Activated naive CD8-positive, alpha-beta T cell treated with anti-CD3 and anti-CD28 coated beads, Interleukin-2, amount 50 U/mL, for 24 hours (primary cell): ENCODE results near the gene ANLN.

Experiments used
- ATAC-seq: fragments of 150-1000 bp; cut with Tn5 transposase; one replicate; pipeline ENCODE4 v1.10.0; 2021
- DNase-seq: peaks from one replicate; pipeline ENCODE4 v3.0.0; 2021
- H3K27ac Mint-ChIP-seq: one replicate; pipeline ENCODE4 v1.8.0; 2021; ENCODE audit warnings: mild to moderate bottlenecking, mixed read lengths
- H3K27me3 Mint-ChIP-seq: one replicate; pipeline ENCODE4 v1.8.0; 2021; ENCODE audit warnings: mixed read lengths
- H3K36me3 Mint-ChIP-seq: one replicate; pipeline ENCODE4 v1.8.0; 2021; ENCODE audit warnings: low read depth, mixed read lengths
- H3K4me1 Mint-ChIP-seq: one replicate; pipeline ENCODE4 v1.8.0; 2021; ENCODE audit warnings: mixed read lengths
- H3K4me3 Mint-ChIP-seq: one replicate; pipeline ENCODE4 v1.8.0; 2021; ENCODE audit warnings: mild to moderate bottlenecking, moderate library complexity, mixed read lengths
- H3K9me3 Mint-ChIP-seq: one replicate; pipeline ENCODE4 v1.8.0; 2021; ENCODE audit warnings: mixed read lengths

The ANLN gene

DNA sequence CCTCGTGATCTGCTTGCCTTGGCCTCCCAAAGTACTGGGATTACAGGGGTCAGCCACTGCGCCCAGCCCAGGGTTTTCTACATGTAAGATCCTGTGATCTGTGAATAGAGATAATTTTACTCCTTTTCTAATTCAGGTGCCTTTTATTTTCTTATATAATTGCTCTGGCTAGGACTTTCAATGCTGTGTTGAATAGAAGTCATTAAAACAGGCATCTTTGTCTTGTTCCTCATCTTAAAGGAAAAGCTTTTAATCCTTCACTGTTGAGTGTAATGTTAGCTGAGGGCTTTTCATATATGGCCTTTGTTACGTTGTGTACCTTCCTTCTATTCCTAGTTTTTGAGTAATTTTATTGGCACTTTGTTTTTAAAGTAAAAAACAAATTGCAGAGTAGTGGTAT, 26.6 kb downstream of the ANLN start:
- no peaks in the 10 kb centered on the region for H3K4me1 Mint-ChIP-seq

DNA sequence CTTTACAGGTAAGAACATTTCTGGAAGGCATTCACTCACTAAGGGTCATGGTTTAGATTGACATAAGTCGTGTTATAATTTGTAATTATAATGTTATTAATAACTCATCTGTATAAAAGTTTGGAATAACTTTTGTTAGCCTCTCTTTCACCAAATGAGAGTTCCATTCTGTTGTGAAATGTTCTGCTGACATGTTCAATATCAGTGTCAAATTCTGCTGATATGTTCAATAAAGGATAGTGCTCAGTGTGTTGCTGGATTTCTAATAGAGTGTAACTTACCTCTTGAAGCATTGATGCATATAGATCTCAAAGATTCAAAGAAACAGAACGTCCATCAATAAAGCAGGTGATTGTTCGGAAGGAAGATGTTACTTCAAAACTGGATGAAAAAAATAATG, 30.6 kb downstream of the ANLN start:
- no peak for ATAC-seq
- H3K9me3 Mint-ChIP-seq: no peaks in the 10 kb centered on the region
- no peak for DNase-seq
- no peak overlapping the region for H3K4me3 Mint-ChIP-seq
- H3K36me3 Mint-ChIP-seq: peaks cover 51% of the 10 kb centered on the region
- H3K4me1 Mint-ChIP-seq: no peaks in the 10 kb centered on the region
- H3K27ac Mint-ChIP-seq: no peak overlapping the region
- H3K27me3 Mint-ChIP-seq: no peaks in the 10 kb centered on the region

More for the DNA sequence above, 26.6 kb downstream of the ANLN start:
- Mint-ChIP-seq H3K9me3 (no peaks in the 10 kb centered on the region), H3K27ac (no peak overlapping the region), H3K27me3 (no peaks in the 10 kb centered on the region), H3K36me3 (peaks cover 32% of the 10 kb centered on the region), H3K4me3 (no peak overlapping the region)
- no peak for DNase-seq
- no peak for ATAC-seq

DNA sequence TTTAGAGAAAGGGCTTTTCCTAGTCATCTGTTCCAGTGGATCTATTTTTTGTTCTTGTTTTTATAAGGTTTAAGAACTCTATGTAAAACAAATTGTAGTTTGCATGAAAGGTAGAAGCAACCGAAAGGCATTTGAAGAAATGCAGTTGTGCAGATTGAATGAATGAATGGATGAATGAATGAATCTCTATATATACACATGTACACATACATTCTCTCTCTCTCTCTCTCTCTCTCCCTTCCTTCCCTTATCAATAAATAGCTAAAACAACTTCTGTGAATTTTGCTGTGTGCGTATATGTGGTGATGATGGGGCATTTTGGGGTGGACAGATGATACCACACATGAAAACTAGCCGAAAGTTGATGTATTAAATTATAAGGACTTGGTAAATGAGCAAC, 32.4 kb downstream of the ANLN start:
- H3K4me3 Mint-ChIP-seq: no peak overlapping the region
- H3K27me3 Mint-ChIP-seq: no peaks in the 10 kb centered on the region
- H3K4me1 Mint-ChIP-seq: no peaks in the 10 kb centered on the region
- ATAC-seq (no peak), DNase-seq (no peak)
- no peak overlapping the region for H3K27ac Mint-ChIP-seq
- no peaks in the 10 kb centered on the region for H3K9me3 Mint-ChIP-seq
- H3K36me3 Mint-ChIP-seq: peaks cover 52% of the 10 kb centered on the region

DNA sequence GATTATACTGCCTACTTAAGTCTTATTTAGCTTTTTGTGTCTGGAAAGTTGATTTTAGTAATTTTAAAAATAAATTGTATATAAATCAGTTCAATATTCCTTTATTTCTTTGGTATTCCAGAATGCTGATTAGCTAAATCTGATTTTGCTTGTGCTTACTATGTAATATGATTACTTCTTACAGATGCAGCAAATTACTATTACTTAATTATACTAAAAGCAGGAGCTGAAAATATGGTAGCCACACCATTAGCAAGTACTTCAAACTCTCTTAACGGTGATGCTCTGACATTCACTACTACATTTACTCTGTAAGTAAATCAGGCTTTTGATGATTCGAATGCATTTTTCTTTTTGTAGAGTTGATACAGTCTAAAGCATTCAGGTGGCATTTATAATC, 34.0 kb downstream of the ANLN start:
- Mint-ChIP-seq H3K36me3 (peaks cover 53% of the 10 kb centered on the region), H3K9me3 (no peaks in the 10 kb centered on the region), H3K27me3 (no peaks in the 10 kb centered on the region), H3K27ac (no peak overlapping the region), H3K4me3 (no peak overlapping the region), H3K4me1 (no peaks in the 10 kb centered on the region)
- DNase-seq (no peak), ATAC-seq (no peak)

DNA sequence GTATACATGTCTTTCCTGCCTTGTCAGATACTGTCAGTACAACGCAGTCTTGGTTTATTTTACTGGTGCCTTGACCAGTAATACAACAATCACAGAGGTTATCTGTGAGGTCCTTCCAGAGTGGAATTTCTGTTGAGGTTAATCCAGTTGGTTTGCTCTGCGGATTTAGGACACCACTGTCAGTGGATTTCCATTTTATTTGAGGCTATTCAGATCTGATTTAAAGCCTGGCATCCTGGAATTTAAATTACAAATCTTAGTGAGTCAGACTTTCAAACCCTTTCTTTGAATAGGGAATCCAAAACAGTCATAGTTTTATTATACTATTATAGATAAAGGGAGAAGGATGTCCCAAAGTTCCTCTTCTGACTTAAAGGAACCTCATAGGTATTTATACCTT, 40.5 kb downstream of the ANLN start:
- ATAC-seq (no peak), DNase-seq (no peak)
- no peak overlapping the region for H3K27ac Mint-ChIP-seq
- no peaks in the 10 kb centered on the region for H3K27me3 Mint-ChIP-seq
- no peak overlapping the region for H3K4me3 Mint-ChIP-seq
- H3K36me3 Mint-ChIP-seq: peaks cover 60% of the 10 kb centered on the region
- no peaks in the 10 kb centered on the region for H3K4me1 Mint-ChIP-seq
- peaks cover 15% of the 10 kb centered on the region for H3K9me3 Mint-ChIP-seq

DNA sequence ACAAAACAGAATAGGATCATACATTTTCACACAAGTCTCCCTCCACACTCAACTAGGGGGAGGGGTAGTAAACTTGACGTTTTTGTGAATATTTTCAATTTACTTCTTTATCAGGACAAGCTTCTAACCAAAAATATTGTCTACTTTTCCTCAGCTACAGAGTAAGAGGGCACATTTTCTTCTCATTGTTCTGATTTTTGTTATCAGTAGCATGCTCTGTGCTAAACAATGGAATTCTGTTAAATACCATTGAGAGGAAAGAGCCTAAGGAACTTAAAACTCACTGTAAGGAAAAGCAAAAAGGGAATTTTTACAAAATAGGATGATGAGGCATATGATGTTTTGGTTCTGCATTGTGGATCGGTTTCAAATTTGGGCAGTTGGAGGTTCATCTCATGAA, 41.2 kb downstream of the ANLN start:
- no peak for DNase-seq
- Mint-ChIP-seq H3K27me3 (no peaks in the 10 kb centered on the region), H3K9me3 (peaks cover 15% of the 10 kb centered on the region), H3K36me3 (peaks cover 58% of the 10 kb centered on the region), H3K4me1 (no peaks in the 10 kb centered on the region), H3K4me3 (no peak overlapping the region), H3K27ac (no peak overlapping the region)
- ATAC-seq: no peak

DNA sequence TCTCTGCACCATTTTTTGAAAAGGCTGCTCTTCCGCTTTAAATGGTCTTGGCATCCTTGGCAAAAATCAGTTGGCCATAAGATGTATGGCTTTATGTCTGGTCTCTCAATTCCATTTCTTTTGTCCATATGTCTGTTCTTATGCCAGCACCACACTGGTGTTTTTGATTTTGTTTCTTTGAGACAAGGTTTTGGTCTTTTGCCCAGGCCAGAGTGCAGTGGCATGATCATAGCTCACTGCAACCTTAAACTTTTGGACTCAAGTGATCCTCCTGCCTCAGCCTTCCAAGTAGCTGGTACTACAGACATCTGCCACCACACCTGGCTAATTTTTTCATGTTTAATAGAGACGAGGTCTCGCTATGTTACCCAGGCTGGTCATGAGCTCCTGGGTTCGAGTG, 48.5 kb downstream of the ANLN start:
- no peak for DNase-seq
- H3K27me3 Mint-ChIP-seq: no peaks in the 10 kb centered on the region
- H3K4me3 Mint-ChIP-seq: no peak overlapping the region
- peaks cover 4% of the 10 kb centered on the region for H3K9me3 Mint-ChIP-seq
- ATAC-seq: no peak
- no peaks in the 10 kb centered on the region for H3K4me1 Mint-ChIP-seq
- peaks cover 24% of the 10 kb centered on the region for H3K36me3 Mint-ChIP-seq
- H3K27ac Mint-ChIP-seq: no peak overlapping the region

DNA sequence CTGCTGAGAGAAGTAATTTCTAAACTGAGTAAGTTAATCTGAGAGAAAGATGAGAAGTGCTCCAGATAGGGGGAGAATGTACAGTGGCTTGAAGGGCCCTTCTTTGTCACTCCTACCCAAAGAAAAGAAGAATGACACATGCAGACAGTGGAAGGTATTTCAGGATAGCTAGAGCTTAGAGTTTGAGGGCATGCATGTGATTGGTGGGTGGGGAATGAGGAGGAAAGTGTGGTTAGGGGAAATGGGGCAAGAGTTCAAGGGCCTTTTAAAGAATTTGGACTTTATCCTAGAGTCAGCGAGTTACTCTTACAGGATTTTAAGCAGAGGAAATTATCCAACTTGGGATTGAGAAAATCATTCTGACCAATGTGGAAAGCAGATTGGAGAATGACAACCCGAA, 50.0 kb downstream of the ANLN start:
- DNase-seq: no peak
- H3K27me3 Mint-ChIP-seq: no peaks in the 10 kb centered on the region

DNA sequence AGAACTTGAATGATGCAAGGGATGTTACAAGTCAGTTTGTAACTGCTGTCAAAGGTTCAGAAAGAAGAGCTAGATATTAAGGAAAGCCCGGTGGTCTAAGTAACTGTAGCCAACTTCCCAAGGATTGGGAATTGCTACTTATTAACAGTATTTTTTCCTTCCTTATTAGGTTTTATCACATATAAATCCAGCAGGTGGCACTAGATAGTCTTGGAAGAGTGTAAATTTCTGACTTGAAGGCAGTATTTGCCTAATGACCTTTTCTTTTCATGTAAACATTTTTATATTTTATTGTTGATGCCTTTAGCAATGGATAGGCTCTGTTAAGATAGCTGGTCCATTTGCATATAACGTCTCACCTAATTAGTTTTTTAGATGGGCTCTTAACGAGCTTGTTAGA, 51.2 kb downstream of the ANLN start:
- ATAC-seq (no peak), DNase-seq (no peak)
- H3K27ac Mint-ChIP-seq: no peak overlapping the region
- peaks cover 8% of the 10 kb centered on the region for H3K36me3 Mint-ChIP-seq
- H3K27me3 Mint-ChIP-seq: no peaks in the 10 kb centered on the region
- no peaks in the 10 kb centered on the region for H3K9me3 Mint-ChIP-seq
- no peaks in the 10 kb centered on the region for H3K4me1 Mint-ChIP-seq
- H3K4me3 Mint-ChIP-seq: no peak overlapping the region

More for the DNA sequence above, 50.0 kb downstream of the ANLN start:
- H3K9me3 Mint-ChIP-seq: no peaks in the 10 kb centered on the region
- H3K36me3 Mint-ChIP-seq: peaks cover 14% of the 10 kb centered on the region
- no peak overlapping the region for H3K4me3 Mint-ChIP-seq
- no peaks in the 10 kb centered on the region for H3K4me1 Mint-ChIP-seq
- H3K27ac Mint-ChIP-seq: no peak overlapping the region
- ATAC-seq: no peak

DNA sequence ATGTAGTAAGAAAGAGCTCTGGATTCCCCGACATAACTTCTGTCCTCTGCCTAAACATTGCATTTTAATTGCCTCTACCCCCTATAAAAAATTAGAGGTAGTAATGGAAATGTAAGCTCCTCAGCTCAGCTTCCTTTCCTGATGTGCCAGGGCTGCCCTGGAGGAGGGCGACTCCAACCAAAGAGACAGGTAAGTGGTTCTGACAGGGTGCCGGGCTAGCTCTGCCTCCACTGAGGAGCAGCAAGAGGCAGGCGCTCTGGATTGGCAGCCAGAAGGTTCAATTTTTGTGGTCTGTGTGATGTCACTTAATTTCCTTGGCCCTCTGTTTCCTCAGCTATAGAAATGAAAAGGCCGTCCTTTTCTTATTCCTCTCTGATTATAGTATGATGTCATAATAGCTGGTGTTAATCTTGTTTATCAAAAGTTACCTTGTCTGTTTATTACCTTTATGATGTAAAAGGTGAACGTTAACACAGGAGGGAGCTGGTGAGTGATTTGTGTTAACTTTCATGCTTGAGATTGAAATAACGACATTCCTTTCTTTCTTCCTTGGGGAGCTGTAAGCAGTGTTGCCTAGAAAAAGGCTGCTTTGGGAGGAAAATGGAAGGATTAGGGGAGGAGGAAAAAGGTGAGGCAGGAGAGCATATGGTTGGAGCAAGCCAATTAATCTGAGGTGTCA, 51.8 kb downstream of the ANLN start:
- Mint-ChIP-seq H3K36me3 (peaks cover 8% of the 10 kb centered on the region), H3K27me3 (no peaks in the 10 kb centered on the region), H3K4me3 (no peak overlapping the region), H3K4me1 (no peaks in the 10 kb centered on the region), H3K27ac (no peak overlapping the region), H3K9me3 (no peaks in the 10 kb centered on the region)
- ATAC-seq (no peak), DNase-seq (no peak)

DNA sequence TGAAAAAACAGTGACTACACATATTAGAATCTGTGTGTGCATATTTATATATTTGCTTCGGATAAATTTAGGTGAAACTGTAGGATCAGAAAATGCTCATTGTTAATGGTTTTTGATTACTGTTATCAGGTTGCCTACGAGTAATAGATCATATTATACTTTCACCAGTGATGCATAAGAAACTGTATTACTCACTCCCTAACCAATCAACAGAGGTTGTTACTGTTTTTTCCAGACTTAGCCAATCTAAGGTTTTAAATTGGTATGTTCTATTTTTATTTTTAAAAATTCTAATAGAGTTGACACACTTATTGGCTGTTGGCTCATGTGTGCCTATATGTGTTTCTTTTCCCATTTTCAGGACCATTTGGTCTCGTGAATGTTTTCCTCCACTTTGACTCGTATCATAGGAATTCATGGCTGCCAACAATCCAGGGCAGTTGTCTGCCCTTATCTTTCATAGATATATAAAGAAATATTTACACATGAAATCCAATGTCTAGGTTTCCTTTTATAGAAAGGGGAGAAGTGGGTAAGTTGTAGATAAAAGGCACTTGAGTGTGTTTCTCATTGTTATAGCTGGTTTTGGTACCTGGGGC, 59.2 kb downstream of the ANLN start:
- Mint-ChIP-seq H3K9me3 (no peaks in the 10 kb centered on the region), H3K27me3 (no peaks in the 10 kb centered on the region), H3K36me3 (peaks cover 40% of the 10 kb centered on the region), H3K27ac (no peak overlapping the region), H3K4me3 (no peak overlapping the region), H3K4me1 (no peaks in the 10 kb centered on the region)
- ATAC-seq (no peak), DNase-seq (no peak)

DNA sequence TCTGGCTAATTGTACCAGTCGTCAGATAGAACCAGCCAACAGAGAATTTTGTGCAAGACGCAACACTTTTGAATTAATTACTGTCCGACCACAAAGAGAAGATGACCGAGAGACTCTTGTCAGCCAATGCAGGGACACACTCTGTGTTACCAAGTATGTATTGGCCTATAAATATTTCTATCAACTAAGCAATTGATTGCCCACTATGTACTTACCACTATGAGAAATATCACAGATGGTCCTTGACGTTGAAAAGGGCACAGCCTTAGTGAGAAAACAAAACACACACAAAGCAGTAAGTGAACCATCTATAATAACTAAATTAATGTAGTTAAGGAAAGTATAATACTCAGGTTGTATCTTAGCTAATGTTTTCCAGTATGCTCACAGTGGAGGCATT, 60.0 kb downstream of the ANLN start:
- Mint-ChIP-seq H3K36me3 (peaks cover 40% of the 10 kb centered on the region), H3K27me3 (no peaks in the 10 kb centered on the region), H3K4me1 (no peaks in the 10 kb centered on the region), H3K27ac (no peak overlapping the region), H3K9me3 (no peaks in the 10 kb centered on the region), H3K4me3 (no peak overlapping the region)
- ATAC-seq (no peak), DNase-seq (no peak)

DNA sequence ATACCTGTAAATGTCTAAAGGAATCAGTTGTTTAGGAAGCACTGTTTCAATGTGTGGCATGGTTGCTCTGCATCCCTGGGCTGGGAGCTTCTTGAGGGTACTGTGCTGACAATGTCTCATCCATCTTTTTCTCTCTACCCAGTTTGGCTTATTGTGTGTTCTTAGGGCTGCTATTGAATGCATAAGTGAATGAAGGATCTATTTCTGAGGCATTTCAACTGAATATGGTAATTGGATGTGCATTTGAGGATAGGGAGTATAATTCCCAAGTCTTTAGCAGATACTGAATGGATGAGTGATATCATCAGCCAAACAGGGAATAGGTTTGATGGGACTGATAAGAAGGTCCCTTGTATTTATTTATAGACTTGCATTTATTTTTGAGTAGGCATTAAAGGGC, 64.1 kb downstream of the ANLN start:
- no peak for DNase-seq
- no peak for ATAC-seq
- Mint-ChIP-seq H3K9me3 (no peaks in the 10 kb centered on the region), H3K27me3 (no peaks in the 10 kb centered on the region), H3K27ac (no peak overlapping the region), H3K36me3 (peaks cover 29% of the 10 kb centered on the region), H3K4me3 (no peak overlapping the region), H3K4me1 (no peaks in the 10 kb centered on the region)

DNA sequence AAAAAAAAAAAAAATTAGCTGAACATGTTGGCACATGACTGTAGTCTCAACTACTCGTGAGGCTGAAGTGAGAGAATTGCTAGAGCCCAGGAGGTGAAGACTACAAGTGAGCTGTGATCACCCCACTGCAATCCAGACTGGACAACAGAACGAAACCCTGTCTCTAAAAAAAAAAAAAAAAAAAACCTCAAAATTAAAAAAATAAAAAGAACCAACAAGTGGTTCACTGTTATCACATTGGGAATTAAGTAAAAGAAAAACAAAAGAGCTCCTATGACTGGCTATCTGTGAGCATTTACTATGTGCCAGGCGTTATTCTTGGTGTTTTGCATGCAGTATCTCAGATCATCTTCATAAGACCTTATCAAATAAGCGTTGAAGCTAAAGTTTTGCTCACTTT, 66.0 kb downstream of the ANLN start:
- Mint-ChIP-seq H3K4me1 (no peaks in the 10 kb centered on the region), H3K9me3 (no peaks in the 10 kb centered on the region), H3K36me3 (peaks cover 18% of the 10 kb centered on the region), H3K27me3 (no peaks in the 10 kb centered on the region), H3K27ac (no peak overlapping the region), H3K4me3 (no peak overlapping the region)
- DNase-seq: no peak
- no peak for ATAC-seq

DNA sequence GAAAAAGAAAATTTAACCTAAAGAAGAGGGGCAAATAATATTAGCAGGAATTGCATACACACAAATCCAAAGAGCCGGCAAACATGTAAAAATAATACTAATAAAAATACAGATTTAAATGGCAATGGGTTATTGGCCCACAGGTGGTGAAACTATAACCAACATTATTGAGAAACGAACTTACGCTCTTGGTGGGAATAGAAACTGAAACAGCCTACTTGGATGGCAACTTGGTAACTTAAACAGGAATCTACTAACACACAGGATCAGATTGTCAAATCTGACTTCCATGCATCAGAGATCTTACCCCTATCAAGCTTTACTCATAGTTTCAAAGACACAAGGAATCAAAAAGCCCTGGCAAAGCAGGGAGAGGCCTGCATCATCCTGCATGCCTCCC, 66.5 kb downstream of the ANLN start:
- no peaks in the 10 kb centered on the region for H3K4me1 Mint-ChIP-seq
- no peak overlapping the region for H3K27ac Mint-ChIP-seq
- no peak overlapping the region for H3K4me3 Mint-ChIP-seq
- no peak for ATAC-seq
- peaks cover 14% of the 10 kb centered on the region for H3K36me3 Mint-ChIP-seq
- no peaks in the 10 kb centered on the region for H3K27me3 Mint-ChIP-seq
- H3K9me3 Mint-ChIP-seq: no peaks in the 10 kb centered on the region
- DNase-seq: no peak

DNA sequence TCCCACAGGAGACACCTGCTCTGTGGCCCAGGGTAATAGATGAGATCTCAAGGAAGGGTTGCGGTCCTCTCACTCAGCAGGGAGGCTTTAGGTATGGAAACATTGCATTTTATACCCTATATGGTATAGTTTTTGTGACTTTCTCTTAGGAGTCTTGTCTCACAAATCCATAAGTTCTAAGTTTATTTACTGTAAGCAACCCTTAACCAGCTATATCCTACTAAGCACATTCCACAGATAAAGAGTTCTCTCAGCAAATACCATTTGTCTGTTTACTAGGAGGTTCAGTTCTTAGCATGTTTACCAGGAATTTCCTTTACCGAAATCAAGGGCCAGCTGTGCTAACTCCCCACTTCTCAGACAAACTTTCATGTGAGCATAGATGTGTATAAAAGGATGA, 66.9 kb downstream of the ANLN start:
- DNase-seq (no peak), ATAC-seq (no peak)
- no peaks in the 10 kb centered on the region for H3K4me1 Mint-ChIP-seq
- H3K4me3 Mint-ChIP-seq: no peak overlapping the region
- no peaks in the 10 kb centered on the region for H3K9me3 Mint-ChIP-seq
- peaks cover 11% of the 10 kb centered on the region for H3K36me3 Mint-ChIP-seq
- H3K27ac Mint-ChIP-seq: no peak overlapping the region
- no peaks in the 10 kb centered on the region for H3K27me3 Mint-ChIP-seq
